HG03469 (cell line): ENCODE results near the gene CELA2A.
"Not testable (repeated sequence)": the region's sequence is repeated elsewhere in the genome, so short reads cannot be mapped to it uniquely, and the experiment has no call there.

Experiments used
- ATAC-seq: cut with Tn5 transposase; IDR thresholded peaks from one replicate; pipeline ENCODE4 v1.9.1; 2021; ENCODE audit warnings: mild to moderate bottlenecking, moderate library complexity, moderate number of reproducible peaks; ENCODE audit not compliant: unreplicated experiment

The CELA2A gene

GRCh38 chr1:15444468-15445389 lies 11.8 kb upstream of the CELA2A start:
- no peak for ATAC-seq

GRCh38 chr1:15445390-15446122 lies 11.0 kb upstream of the CELA2A start:
- ATAC-seq, result no peak

- no peak for ATAC-seq
Observed at GRCh38 chr1:15446212-15446611, 10.3 kb upstream of the CELA2A start.

GRCh38 chr1:15448877-15449462 lies 7.6 kb upstream of the CELA2A start:
- no peak for ATAC-seq

- ATAC-seq, result no peak
Observed at GRCh38 chr1:15449567-15449966, 7.0 kb upstream of the CELA2A start.

- no peak for ATAC-seq
Observed at GRCh38 chr1:15451014-15451722, 5.4 kb upstream of the CELA2A start.

GRCh38 chr1:15452216-15452615 lies 4.3 kb upstream of the CELA2A start:
- ATAC-seq, result no peak

GRCh38 chr1:15452866-15453571 lies 3.5 kb upstream of the CELA2A start:
- ATAC-seq, result no peak

GRCh38 chr1:15453734-15454133 lies 2.8 kb upstream of the CELA2A start:
- no peak for ATAC-seq

- no peak for ATAC-seq
Observed at GRCh38 chr1:15454256-15454655, 2.3 kb upstream of the CELA2A start.

- ATAC-seq, result no peak
Observed at GRCh38 chr1:15455522-15455921, 1.0 kb upstream of the CELA2A start.

- ATAC-seq, result no peak
Observed at GRCh38 chr1:15457585-15457984, 1.1 kb downstream of the CELA2A start.

- not testable (repeated sequence) for ATAC-seq
Observed at GRCh38 chr1:15458388-15458787, 1.9 kb downstream of the CELA2A start.

GRCh38 chr1:15459771-15460707 lies 3.5 kb downstream of the CELA2A start:
- no peak for ATAC-seq

GRCh38 chr1:15460708-15461095 lies 4.2 kb downstream of the CELA2A start:
- ATAC-seq, result no peak

GRCh38 chr1:15463064-15463800 lies 6.7 kb downstream of the CELA2A start:
- ATAC-seq, result not testable (repeated sequence)

- ATAC-seq, result not testable (repeated sequence)
Observed at GRCh38 chr1:15463926-15464322, 7.4 kb downstream of the CELA2A start.

- no peak for ATAC-seq
Observed at GRCh38 chr1:15465674-15466073, 9.1 kb downstream of the CELA2A start.
